ENCODE results near the gene SLC35F1. TPM values are rescaled to one million over a fixed set of nuclear protein-coding genes. Genes with fewer than 3 reads are reported as not detected.

The SLC35F1 gene
- total and polyA plus RNA-seq, 9 of the 15 experiments (the other 6 are each of a cell fraction or from before 2014, with no cell fraction given), result 0.03 to 0.06 TPM; not detected in 7

GRCh38 chr6:118165500-118165899 is 258.4 kb downstream of the SLC35F1 start (continued):
- TF ChIP-seq, protein P1, sequence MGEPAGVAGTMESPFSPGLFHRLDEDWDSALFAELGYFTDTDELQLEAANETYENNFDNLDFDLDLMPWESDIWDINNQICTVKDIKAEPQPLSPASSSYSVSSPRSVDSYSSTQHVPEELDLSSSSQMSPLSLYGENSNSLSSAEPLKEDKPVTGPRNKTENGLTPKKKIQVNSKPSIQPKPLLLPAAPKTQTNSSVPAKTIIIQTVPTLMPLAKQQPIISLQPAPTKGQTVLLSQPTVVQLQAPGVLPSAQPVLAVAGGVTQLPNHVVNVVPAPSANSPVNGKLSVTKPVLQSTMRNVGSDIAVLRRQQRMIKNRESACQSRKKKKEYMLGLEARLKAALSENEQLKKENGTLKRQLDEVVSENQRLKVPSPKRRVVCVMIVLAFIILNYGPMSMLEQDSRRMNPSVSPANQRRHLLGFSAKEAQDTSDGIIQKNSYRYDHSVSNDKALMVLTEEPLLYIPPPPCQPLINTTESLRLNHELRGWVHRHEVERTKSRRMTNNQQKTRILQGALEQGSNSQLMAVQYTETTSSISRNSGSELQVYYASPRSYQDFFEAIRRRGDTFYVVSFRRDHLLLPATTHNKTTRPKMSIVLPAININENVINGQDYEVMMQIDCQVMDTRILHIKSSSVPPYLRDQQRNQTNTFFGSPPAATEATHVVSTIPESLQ (CRISPR knock-in tag; IDR thresholded peaks at IDR 0.05), result no peak
- no peak for TF ChIP-seq FIP1L1 (IDR thresholded peaks at IDR 0.05; ENCODE audit: low read depth, low read length, poor library complexity, severe bottlenecking)

DNA sequence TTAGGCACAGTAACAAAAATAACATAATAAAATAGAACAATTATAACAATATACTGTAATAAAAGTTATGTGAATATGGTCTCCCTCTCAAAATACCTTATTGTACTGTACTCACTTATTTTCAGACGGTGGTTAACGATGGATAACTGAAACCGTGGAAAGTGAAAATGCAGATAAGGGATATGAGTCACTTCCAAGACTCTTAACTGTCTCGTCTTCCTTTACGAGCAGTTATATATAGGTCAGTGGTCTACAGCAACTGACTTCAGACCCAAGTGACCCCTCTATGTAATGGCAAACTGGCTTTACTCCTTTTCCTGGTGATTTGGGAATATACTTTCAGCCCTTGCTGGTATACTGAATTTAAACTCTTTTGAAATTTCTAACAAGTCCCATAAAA is 261.4 kb downstream of the SLC35F1 start:
- no peak for DNase-seq (ENCODE audit: extremely low read depth in 1 of 4, low spot score in 3 of 4)
- no peaks in the 10 kb centered on the region for H3K9me1 ChIP-seq (ENCODE audit: control insufficient read depth, insufficient read depth, low read length)
- in situ Hi-C loops (cut with MboI) (no loop called here), intact Hi-C loops (cut with micrococcal nuclease) (no loop called here)
- 1% methylated on average over 5 of the region's 5 CpGs for WGBS (ENCODE audit: insufficient coverage, low coverage, missing lambda C conversion rate)
- TF ChIP-seq JUND (IDR thresholded peaks at IDR 0.05; ENCODE audit: borderline replicate concordance, low read depth, low read length), result no peak
- TF ChIP-seq JUND (tag; IDR thresholded peaks at IDR 0.05; ENCODE audit: borderline replicate concordance, low read depth, low read length), result peak; percentile 60; the same call in 2 of the 3 replicates
- TF ChIP-seq CLOCK (CRISPR knock-in tag; IDR thresholded peaks at IDR 0.05; ENCODE audit: borderline replicate concordance), result no peak
- TF ChIP-seq SAFB (IDR thresholded peaks at IDR 0.05; ENCODE audit: borderline replicate concordance, low read depth, low read length), result no peak
- H2AFZ ChIP-seq (ENCODE audit: low read depth, low read length), result no peak overlapping the region
- no peaks in the 10 kb centered on the region for H3K36me3 ChIP-seq (ENCODE audit: control insufficient read depth, insufficient read depth, low read length)
- no peak overlapping the region for H3K9ac ChIP-seq (ENCODE audit: insufficient read depth in 1 of 2, low read depth in 2 of 2, low read length in 2 of 2)
- no peak overlapping the region for H3K4me2 ChIP-seq (ENCODE audit: insufficient read depth, low read length)
- no peaks in the 10 kb centered on the region for H4K20me1 ChIP-seq (replicated peaks; ENCODE audit: control insufficient read depth, insufficient read depth, low read length)
- POLR2A ChIA-PET, result no interaction called here
- no peak overlapping the region for H3K27ac ChIP-seq (ENCODE audit: extremely low read depth, low read depth, low read length)
- no peak for FAIRE-seq
- no peaks in the 10 kb centered on the region for H3K79me2 ChIP-seq (ENCODE audit: control insufficient read depth, insufficient read depth, low read length)
- H3K9me3 ChIP-seq (replicated peaks; ENCODE audit: control insufficient read depth, insufficient read depth, low read depth, low read length), result no peaks in the 10 kb centered on the region
- H3K4me3 ChIP-seq, result no peak overlapping the region
- BruUV-seq (replicated peaks), result no TSS peak
- no peaks in the 10 kb centered on the region for H3K27me3 ChIP-seq (ENCODE audit: control insufficient read depth in 2 of 2, insufficient read depth in 2 of 2, low read length in 2 of 2)
- CTCF ChIA-PET (ENCODE audit: low intra/inter-chr PET ratio), result no interaction called here
- no peaks in the 10 kb centered on the region for H3K4me1 ChIP-seq (replicated peaks in 1 of 2; ENCODE audit: control insufficient read depth in 2 of 2, insufficient read depth in 2 of 2, low read length in 2 of 2)
- ATAC-seq, result no peak
